MV-4-11 (cell line): ENCODE results near the gene DCAF11.

Experiments used
- DNase-seq: peaks from one replicate; lab custom pipeline; 2025; lab: John Stamatoyannopoulos, UW

DCAF11 gene

DNA sequence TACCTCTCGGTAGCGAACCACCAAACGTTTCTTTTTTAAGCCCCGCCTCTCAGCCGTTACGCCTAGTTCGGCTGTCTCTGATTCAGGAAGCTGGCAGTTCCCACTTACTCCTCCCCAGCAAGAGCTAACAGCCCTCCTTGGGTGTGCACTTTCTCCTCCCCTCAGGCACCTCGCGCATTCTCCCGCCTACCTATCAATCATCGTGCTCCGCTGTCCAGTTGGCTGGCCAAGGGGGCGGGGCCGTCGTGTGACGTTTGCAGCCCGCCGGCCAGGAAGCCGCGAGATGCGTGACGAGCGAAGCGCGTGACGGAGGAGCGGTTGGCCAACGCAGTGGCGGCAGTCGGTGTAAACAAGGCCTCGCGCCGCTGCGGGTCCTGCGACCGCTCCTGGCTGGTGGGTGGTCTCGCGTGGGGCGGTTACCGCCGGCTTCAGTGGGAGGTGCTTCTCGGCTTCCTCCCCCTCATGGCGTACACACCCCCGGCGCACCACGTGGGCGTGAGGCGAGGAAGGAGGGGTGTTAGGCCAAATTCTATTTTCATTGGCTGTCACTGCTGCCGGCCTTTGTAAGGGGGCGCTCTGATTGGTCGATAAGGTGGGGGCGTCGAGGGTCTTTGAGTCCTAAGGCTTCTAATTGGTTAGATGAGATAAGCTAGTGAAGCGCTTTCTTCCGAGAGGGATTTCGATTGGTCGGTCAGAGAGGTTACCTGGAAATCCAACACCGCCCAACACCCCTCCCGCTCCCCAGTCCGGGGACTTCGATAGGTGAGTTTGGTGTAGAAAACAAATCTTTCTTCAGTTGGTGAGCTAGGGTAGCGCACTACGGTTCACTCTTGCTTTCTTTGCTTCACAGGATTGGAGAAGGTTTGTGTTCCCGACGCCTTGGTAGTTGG is at the start of gene DCAF11, which contains the start of gene NRL:
TSS of gene DCAF11 (plus strand) at position 246 of the 890 bp plus-strand sequence. CDS start 818 bp downstream, outside the sequence.
TSS of gene NRL (minus strand) at position 418 of the 890 bp plus-strand sequence. CDS start 32,101 bp downstream, outside the sequence.
- DNase-seq = peak; percentile 100

DNA sequence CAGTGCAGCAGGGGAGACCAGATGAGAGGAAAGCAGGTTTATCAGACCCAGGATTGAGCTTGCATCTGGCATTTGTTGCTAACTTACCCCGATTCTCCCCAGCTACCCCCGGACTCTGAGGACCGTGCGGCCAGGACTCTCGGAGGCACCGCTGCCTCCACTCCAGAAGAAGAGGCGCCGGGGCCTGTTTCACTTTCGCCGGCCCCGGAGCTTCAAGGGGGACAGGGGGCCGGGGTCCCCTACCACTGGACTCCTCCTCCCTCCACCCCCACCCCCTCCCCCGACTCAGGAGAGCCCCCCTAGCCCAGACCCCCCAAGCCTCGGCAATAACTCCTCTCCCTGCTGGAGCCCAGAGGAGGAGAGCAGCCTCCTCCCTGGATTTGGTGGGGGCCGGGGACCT is 49.7 kb upstream of the DCAF11 start:
- DNase-seq = no peak

DNA sequence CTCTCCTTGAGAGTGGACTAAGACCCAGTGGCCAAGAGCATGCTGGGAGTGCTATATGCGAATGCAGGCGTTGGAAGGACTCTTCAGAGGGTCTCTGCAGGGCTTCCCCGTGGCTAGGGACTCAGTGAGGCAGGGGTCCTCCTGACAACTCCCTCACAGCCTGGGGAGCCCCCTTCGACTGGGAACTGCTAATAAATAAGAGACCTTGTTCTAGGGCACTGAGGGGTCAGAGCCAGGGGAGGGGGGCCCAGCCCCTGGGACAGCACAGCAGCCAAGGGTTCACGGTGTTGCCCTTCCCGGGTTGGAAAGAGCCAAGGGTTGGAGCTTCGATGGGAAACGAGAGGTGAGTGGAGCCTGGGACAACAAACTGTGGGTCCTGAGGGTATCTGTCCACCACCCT is 49.2 kb upstream of the DCAF11 start:
- DNase-seq = no peak

DNA sequence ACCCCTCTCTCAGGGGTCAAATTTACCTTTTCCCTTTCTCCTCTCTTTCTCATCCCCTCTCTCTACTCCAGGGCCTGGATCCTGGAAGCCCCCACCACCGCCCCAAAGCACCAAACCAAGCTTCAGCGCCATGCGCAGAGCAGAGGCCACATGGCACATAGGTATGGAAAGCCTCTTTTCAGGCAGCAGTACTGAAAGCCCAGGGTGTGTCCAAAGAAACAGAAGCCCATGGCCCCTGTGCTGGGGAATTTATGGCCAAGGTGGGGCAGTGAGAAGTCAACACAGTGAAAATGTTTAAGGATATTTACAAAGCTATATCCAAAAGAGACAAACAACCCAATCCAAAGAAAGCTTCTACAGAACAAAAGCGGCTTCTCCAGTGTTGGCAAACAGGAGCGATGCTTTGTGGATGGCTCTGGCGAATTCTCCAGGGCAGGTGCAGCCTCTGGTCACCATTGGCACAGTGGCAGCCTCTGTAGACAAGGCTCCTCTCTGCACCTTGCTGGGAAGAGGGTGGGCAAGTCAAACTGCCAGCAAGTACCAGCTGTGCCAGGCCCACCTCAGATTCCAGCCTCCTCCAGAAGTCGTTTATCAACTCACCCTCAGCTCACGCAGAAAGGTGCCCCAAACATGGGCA is 48.0 kb upstream of the DCAF11 start:
- no peak for DNase-seq

DNA sequence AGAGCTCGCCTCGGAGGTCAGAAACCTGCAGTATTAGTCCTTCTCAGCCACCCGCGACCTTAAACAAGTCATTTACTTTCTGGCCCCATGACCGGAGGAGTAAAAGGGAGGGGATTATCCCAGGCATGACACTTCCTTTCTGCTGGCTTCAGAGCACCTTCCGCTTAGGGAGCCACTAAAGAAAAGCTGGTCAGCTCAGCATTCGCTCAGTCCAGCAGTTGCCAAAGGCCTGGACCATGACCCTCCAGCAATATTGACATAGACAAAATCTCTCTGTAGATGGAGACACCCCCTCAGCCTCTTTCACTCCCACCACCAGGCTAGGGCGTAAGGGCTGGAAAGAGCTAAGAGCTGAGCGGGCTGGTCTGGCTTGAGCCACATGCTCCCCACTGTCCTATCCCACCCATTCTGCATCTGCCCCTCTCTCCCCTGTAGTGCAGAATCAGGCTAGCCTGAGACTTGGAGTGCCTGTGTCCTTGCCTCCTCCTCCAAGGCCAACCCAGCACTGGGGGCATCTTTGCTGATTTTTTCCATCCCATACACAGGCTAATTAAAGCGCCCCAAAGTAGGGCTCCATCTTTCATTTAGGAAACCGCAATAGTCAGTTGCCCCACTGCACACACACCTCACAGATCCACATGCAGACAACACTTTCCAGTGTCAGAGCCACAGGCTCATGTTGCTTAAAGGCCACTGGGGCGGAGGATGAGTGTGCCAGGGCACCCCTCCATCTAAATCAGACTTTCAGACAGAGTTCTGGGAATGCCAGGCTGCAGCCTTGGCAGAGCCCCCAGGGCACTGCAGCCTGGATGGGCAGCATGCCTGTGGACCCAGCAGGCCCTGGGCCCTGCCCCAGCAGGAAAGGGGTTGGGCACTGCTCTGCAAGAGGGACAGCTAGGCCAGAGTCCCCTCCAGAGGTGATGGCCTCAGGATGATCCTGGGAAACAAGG is 47.2 kb upstream of the DCAF11 start:
- no peak for DNase-seq

DNA sequence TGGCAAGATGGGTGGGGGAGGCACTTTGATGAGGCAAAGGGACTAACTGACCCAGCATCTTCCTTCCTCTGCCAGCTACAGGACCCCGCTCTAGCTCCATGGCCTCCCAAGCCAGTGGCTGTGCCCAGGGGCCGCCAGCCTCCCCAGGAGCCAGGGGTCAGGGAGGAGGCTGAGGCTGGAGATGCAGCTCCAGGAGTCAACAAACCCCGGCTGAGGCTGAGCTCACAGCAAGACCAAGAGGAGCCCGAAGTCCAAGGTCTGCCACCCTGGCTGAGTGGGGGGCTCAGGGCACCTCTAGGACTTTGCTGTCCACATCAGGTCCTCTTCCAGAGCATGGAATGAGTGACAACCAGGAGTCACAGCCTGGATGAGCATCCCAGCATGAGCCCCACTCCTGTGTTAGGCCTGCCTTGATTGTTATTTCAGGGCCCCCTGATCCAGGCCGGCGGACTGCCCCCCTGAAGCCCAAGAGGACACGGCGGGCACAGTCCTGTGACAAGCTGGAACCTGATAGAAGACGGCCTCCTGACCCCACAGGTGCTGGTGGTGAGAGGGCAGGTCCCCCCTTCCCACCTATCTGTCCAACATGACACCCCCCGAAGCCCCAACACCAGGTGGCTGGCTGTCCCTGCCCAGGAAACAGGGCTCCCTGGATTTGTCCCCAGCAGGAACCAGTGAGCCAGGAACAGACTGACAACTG is 45.7 kb upstream of the DCAF11 start:
- DNase-seq = no peak

DNA sequence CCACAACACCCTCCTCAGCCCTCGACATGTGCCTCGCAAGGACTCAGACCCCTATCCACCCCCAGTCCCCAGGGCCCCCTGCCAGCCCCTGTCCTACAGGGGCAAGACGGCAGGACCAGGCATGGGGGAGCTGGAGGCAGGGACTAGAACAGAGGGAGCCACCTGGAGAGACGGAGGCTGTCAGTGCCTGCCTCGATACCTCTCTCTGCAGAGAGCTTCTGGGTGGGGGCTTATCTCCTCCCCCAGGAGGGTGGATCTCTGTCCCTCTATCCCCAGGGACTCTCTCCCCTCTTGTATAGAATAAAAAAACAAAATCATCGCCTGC is 45.2 kb upstream of the DCAF11 start:
- DNase-seq = no peak

DNA sequence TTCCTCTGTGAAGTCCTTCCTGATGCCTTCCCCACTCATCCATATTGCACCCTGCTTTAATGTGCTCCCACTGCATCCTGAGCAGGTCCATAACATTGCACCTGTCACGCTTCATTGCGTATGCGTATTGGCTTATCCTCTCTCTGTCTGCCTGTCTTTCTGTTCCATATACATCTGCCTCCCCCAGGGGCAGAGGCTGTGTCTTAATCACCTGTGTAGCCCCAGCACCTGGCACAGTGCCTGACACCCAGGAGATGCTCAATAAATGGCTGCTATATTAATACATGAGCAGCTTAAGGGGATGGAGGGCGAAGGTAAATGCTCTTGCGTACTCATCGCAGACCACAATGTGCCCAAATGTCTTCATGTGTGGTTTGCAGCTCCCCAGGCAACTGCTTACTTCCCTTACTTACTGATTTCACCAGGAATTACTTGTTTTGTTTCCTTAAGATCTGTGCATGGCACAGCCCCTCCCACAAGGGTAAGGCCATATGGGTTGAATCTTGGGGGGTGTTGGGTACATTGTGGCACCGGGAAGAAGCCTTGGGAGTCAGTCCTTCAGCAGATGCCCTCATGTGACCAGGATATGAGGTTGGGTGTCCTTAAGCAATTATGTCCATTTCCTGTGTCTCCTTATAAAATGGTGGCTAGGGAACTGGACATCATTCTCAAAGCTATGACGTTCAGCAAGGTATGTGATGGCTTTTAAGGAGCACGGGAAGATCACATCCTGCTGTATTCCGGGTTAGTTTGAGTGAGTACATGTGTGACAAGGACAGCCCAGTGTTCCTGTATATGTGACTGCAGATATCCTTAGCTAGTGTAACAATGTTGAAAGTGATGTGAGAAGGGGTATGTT is 44.1 kb upstream of the DCAF11 start:
- no peak for DNase-seq

DNA sequence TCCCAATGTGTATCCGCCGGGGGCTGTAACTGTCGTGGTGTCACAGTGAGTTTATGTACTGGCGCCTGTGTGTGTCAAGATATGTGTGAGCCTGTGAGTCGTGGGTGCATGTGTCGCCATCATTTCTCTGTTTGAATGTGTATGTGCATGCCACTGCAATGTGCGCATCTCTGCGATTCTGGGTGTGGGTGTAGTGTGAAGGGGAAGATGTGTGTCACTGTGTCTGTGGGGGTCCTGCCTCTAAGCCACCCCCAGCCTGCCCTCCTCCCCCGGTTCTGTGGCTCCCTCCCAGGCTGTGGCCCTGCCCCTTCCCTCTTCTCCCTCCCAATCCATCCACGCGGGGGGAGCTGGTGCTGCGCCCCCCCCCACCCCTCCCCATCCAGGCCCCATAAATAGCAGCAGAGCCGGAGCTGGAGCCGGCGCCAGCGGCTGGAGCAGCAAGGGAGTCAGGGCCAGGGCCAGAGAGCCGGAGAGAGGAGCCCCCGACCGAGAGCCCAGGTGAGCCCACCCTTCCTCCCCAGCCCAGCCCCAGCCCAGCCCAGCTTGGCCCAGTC is 43.4 kb upstream of the DCAF11 start, which contains the start of gene CPNE6:
TSS of gene CPNE6 (plus strand) at position 419 of the 554 bp plus-strand sequence. CDS start 1,375 bp downstream, outside the sequence.
- DNase-seq = peak; percentile 31

DNA sequence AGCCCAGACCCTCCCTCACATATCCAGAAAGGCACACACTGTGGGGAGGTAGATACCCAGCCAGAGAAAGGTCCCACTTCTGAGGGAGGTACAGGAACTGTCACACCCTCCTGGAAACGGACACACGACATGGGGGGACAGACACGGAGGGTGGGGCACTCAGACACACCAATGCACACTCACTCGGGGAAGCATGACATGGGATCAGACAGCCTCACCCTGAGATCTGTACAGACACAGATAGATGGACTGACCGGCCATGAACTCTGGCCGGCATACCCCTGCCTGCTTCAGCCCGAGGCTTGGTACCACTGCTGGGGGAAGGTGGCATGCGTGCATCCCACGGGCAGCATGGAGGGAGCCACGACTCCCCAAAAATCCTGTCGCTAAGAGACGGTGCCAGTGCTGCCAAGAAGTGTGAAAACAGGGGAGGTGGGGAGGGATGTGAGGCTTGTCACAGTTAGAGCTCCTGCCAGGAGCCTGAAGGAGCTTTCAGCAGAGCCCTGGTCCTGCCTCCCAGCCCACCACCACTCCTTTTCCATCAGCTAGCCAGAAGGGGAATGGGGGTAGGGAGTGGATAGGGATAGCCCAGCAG is 42.6 kb upstream of the DCAF11 start:
- no peak for DNase-seq

DNA sequence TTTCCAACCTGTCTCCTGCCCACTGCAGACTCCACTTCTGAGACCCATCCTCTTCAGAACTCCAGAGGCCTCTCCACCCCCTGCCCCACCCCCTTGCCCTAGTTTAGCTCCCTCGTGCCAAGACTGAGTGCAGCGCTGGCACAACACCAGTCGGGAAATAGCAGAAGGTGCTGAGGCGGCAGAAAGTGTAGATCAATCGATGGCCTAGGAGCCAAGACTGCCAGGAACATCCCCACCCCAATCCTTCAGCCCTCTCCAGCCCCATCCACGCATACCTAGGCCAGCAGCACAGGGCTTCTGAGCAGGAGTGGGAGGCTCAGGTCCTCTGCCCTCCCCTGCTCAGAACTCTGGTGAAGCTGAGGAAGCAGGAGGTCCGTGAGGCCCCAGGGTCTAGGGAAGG is 42.1 kb upstream of the DCAF11 start:
- DNase-seq = no peak

DNA sequence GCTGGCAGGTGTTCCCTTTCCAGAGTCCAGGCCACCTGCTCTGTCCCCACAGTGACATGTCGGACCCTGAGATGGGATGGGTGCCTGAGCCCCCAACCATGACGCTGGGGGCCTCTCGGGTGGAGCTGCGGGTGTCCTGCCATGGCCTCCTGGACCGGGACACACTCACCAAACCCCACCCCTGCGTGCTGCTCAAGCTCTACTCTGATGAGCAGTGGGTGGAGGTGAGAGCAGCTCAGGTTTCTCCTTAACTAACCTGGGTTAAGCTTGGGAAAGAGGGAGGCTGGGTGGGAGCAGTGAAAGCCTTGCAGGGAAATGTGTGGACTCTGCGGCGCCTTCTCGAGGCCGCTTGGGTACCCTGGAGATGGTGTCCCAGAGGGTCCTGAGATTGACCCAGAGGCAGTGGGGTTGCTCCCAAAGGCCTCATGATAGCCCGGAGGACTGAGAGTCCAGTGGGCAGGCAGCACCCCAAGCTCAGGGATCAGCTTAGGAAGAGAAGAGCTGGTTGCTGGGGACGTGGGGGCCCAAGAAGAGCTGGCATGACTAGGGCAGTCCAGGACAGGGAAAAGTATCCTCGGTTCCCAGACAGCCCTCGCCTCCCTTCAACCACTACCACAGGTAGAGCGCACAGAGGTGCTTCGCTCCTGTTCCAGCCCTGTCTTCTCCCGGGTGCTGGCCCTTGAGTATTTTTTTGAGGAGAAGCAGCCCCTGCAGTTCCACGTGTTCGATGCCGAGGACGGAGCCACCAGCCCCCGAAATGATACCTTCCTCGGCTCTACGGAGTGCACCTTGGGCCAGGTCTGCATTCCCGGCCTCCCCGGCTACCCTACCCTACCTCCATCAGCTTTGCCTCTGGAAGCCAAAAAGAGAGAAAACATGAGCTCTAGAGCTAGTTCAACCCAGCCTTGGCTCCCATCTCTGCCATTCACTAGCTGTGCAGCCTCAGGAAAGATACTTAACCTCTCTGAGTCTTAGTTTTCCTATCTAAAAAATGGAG is 41.4 kb upstream of the DCAF11 start:
- no peak for DNase-seq

DNA sequence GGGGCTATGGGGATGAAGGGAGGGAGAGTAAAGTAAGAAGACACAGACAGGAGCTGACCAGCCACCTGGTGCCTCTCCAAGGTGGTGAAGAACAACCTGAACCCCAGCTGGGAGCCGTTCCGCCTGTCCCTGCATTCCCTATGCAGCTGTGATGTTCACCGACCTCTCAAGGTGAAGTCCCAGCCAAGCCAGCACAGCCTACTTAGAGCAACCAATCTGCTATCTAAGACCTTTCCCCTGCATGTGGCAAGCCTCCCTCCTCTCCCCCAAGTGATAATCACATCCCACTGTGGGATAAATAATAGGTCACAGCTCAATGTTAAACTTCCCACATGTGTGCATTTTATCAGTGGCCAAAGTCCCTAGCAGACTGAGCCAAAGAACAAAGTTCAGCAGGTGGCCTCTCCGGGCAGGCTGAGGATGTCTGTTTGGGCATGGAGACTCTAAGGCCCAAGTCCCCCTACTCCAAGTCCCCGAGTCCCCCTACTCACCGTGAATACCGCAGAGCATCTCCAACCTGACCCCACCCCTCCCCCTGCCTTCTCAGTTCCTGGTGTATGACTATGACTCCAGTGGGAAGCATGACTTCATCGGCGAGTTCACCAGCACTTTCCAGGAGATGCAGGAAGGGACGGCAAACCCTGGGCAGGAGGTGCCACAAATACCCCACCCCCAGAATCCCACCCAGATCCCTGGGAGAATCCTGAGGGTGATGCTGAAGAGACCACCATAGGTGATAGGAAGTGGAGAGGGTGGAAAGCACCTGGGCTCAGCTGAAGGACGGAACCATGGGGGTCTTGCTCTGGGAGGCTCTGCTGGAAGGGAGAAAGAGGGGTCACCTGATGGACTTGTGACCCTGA is 39.7 kb upstream of the DCAF11 start:
- DNase-seq = no peak

DNA sequence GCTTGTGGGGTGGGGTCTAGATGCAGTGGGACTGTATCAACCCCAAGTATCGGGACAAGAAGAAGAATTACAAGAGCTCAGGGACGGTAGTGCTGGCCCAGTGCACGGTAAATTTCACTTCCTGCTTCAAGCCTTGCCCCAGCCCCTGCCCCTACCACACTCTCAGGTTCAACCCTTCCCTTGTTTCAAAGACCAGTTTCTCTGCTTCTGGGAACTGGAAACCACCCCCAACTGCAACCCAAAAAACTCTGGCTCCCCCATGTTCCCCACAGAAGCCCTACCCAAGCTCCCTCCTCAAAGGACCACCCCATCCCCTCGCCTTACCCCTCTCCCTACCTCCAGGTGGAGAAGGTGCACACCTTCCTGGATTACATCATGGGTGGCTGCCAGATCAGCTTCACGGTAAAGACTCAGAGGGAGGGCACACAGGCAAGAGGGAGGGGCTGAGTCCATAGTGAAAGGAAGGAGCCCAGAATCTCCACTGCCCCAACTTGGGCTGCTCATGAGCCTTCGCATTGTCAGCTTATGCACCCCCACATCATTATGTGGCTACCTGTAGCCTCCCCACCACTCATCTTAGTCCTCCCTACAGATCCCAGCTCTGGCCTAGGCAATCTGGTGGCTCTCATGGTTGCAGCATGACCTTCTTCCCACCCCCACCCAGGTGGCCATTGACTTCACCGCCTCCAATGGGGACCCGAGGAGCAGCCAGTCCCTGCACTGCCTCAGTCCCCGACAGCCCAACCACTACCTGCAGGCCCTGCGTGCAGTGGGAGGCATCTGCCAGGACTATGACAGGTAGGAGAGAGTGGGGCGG is 38.9 kb upstream of the DCAF11 start:
- DNase-seq = no peak

DNA sequence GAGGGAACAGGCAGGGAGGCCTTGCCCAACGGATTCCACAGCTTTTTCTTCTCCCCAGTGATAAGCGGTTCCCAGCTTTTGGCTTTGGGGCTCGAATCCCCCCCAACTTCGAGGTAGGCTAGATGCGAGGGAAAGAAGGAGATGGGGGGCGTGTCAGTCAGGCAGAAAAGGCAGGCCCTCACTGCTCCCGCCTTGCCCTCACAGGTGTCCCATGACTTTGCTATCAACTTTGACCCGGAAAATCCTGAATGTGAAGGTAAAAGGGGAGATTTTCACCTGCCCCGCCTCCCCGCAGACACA is 38.3 kb upstream of the DCAF11 start:
- no peak for DNase-seq

DNA sequence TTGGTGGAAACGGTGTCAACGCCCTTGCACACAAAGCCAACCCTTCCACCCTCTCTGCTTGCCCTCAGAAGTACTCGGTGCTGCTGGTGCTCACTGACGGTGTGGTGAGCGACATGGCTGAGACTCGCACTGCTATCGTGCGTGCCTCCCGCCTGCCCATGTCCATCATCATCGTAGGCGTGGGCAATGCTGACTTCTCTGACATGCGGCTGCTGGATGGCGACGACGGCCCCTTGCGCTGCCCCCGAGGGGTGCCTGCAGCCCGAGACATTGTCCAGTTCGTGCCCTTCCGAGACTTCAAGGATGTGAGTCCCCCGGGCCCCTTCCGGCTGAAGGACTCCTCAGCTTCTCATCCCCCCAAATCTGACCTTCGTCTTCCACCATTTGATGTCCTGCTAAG is 37.5 kb upstream of the DCAF11 start:
- no peak for DNase-seq

DNA sequence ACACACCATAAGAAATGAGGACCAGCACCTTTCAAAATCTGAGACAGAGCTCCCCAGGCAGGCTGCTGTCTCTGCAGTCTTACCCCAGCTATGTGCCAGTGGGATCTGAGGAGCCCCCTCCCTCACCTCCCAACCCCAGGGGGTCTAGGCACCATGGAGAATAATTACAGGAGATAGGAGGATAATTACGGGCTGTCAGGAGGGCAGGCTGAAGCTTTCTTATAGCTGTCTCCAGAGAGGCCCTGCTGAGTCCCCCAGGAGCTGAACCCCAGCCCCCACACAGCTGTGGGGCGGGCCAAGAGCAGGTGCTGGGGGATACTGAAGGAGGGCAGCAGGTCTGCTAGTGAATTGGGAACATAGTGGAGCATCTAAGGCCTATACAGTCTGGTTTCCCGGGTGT is 36.4 kb upstream of the DCAF11 start:
- no peak for DNase-seq
